ENCODE data around the gene DEGS2.

Gene DEGS2

GRCh38 chr14:100178691-100179090 is 19.2 kb upstream of the DEGS2 start:
- no peaks in the 10 kb centered on the region for H3K27me3 ChIP-seq (ENCODE audit: control insufficient read depth in 1 of 2, insufficient read depth in 2 of 2, low read length in 2 of 2)
- no peak overlapping the region for H3K9ac ChIP-seq (ENCODE audit: low read length in 2 of 2)
- no peak overlapping the region for H3K27ac ChIP-seq (ENCODE audit: low read length)
- no peak overlapping the region for H3K4me3 ChIP-seq (ENCODE audit: low read length in 2 of 2)
- no peaks in the 10 kb centered on the region for H3K36me3 ChIP-seq (ENCODE audit: control insufficient read depth in 2 of 2, insufficient read depth in 2 of 2, low read length in 2 of 2)
- H3K9me3 ChIP-seq (ENCODE audit: control insufficient read depth in 2 of 2, low read length in 2 of 2) = no peaks in the 10 kb centered on the region
- no peaks in the 10 kb centered on the region for H3K4me1 ChIP-seq (ENCODE audit: control insufficient read depth, insufficient read depth, low read length)

GRCh38 chr14:100176811-100177327 is 17.4 kb upstream of the DEGS2 start:
- Histone ChIP-seq H3K27ac (ENCODE audit: low read length) (no peak overlapping the region), H3K36me3 (ENCODE audit: control insufficient read depth in 2 of 2, insufficient read depth in 2 of 2, low read length in 2 of 2) (no peaks in the 10 kb centered on the region), H3K9ac (ENCODE audit: low read length in 2 of 2) (no peak overlapping the region)

DNA sequence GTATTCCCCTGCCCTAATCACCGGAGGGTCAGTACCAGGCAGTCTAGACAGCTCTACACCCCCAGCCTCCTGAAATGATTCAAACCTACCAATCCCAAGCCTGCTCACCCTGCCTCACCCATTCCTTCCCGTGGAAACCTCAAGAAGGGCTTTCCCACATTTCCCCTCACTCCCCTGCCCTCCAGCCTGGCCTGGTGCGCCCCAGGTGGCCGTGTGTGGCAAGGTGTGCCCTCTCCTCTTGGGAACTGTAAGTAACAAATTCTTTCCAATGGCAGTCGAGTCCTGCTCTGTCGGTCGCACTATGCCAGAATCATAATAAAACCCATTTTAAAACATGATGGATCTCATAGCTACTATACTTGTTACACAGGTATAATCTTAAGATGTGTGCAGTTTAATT is 13.9 kb upstream of the DEGS2 start:
- H3K9me3 ChIP-seq (ENCODE audit: control insufficient read depth in 2 of 2, low read length in 2 of 2) = no peaks in the 10 kb centered on the region
- peaks cover 2% of the 10 kb centered on the region in 2 donors for H3K27me3 ChIP-seq (ENCODE audit: control insufficient read depth in 1 of 2, insufficient read depth in 2 of 2, low read length in 2 of 2)
- H3K9ac ChIP-seq (ENCODE audit: low read length in 2 of 2) = no peak overlapping the region
- no peaks in the 10 kb centered on the region for H3K36me3 ChIP-seq (ENCODE audit: control insufficient read depth in 2 of 2, insufficient read depth in 2 of 2, low read length in 2 of 2)
- no peak overlapping the region for H3K4me3 ChIP-seq (ENCODE audit: low read length in 2 of 2)
- H3K4me1 ChIP-seq (ENCODE audit: control insufficient read depth, insufficient read depth, low read length) = no peaks in the 10 kb centered on the region
- no peak overlapping the region for H3K27ac ChIP-seq (ENCODE audit: low read length)

More at GRCh38 chr14:100176811-100177327, 17.4 kb upstream of the DEGS2 start:
- Histone ChIP-seq H3K4me3 (ENCODE audit: low read length in 2 of 2) (no peak overlapping the region), H3K27me3 (ENCODE audit: control insufficient read depth in 1 of 2, insufficient read depth in 2 of 2, low read length in 2 of 2) (peaks cover 0 to 2% of the 10 kb centered on the region in 2 donors), H3K9me3 (ENCODE audit: control insufficient read depth in 2 of 2, low read length in 2 of 2) (no peaks in the 10 kb centered on the region), H3K4me1 (ENCODE audit: control insufficient read depth, insufficient read depth, low read length) (no peaks in the 10 kb centered on the region)

DNA sequence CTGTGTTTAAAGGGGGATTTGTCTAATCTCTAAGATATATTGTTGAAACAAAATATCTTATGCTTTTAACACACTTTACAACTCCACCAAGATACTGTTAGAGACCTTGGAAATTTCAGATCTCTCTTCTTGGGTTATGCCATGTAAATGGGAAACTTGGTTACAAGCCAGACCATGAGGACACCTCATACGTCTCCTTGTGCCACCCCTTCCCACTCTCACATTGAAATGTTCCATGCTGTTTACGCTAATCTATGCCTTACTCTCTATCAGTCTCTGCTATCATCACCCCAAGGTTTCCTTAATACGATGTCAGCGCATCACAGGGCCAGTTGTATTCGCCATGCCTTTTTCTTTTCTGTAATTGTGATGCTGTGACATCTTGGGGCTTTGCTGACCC is 13.4 kb upstream of the DEGS2 start:
- no peaks in the 10 kb centered on the region for H3K9me3 ChIP-seq (ENCODE audit: control insufficient read depth in 2 of 2, low read length in 2 of 2)
- H3K9ac ChIP-seq (ENCODE audit: low read length in 2 of 2) = no peak overlapping the region
- H3K36me3 ChIP-seq (ENCODE audit: control insufficient read depth in 2 of 2, insufficient read depth in 2 of 2, low read length in 2 of 2) = no peaks in the 10 kb centered on the region

DNA sequence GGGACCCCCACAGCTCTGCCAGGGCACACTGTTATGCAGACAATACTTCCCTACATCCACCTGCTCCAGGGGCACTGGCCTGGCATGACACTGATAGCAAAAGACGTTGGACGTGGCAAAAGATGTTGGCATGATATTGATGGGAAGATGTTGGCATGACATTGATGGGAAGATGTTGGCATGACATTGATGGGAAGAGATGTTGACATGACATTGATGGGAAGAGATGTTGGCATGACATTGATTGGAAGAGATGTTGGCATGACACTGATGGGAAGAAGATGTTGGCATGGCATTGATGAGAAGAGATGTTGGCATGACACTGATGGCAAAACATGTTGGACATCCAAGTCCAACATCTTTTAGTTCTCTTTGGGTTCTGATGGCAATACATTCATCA is 11.4 kb upstream of the DEGS2 start:
- peaks cover 5% of the 10 kb centered on the region for H3K4me1 ChIP-seq (ENCODE audit: control insufficient read depth, insufficient read depth, low read length)
- no peak overlapping the region for H3K9ac ChIP-seq (ENCODE audit: low read length in 2 of 2)
- H3K27me3 ChIP-seq (ENCODE audit: control insufficient read depth in 1 of 2, insufficient read depth in 2 of 2, low read length in 2 of 2) = peaks cover 5 to 8% of the 10 kb centered on the region in 2 donors
- no peaks in the 10 kb centered on the region for H3K9me3 ChIP-seq (ENCODE audit: control insufficient read depth in 2 of 2, low read length in 2 of 2)
- H3K4me3 ChIP-seq (ENCODE audit: low read length in 2 of 2) = no peak overlapping the region
- no peak overlapping the region for H3K27ac ChIP-seq (ENCODE audit: low read length)
- H3K36me3 ChIP-seq (ENCODE audit: control insufficient read depth in 2 of 2, insufficient read depth in 2 of 2, low read length in 2 of 2) = no peaks in the 10 kb centered on the region

More for the DNA sequence above, 13.4 kb upstream of the DEGS2 start:
- Histone ChIP-seq H3K4me3 (ENCODE audit: low read length in 2 of 2) (no peak overlapping the region), H3K27ac (ENCODE audit: low read length) (no peak overlapping the region), H3K4me1 (ENCODE audit: control insufficient read depth, insufficient read depth, low read length) (no peaks in the 10 kb centered on the region), H3K27me3 (ENCODE audit: control insufficient read depth in 1 of 2, insufficient read depth in 2 of 2, low read length in 2 of 2) (peaks cover 2% of the 10 kb centered on the region in 2 donors)

DNA sequence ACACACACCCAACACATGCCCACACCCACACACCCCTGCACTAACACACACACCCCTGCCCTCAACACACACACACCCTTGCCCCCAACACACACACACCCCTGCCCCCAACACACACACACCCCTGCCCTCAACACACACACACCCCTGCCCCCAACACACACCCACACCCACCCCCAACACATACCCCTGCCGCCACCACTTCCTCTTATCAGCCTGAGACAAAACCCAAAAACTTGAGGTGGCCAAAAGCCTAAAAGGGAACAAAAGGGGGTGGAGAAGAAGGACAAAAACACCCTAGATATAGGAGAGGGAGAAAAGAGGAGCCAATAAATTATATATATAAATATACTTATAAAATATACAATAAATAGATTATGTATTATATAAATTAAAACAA is 9.1 kb upstream of the DEGS2 start:
- peaks cover 5 to 13% of the 10 kb centered on the region in 2 donors for H3K27me3 ChIP-seq (ENCODE audit: control insufficient read depth in 1 of 2, insufficient read depth in 2 of 2, low read length in 2 of 2)
- H3K36me3 ChIP-seq (ENCODE audit: control insufficient read depth in 2 of 2, insufficient read depth in 2 of 2, low read length in 2 of 2) = no peaks in the 10 kb centered on the region
- H3K4me3 ChIP-seq (ENCODE audit: low read length in 2 of 2) = no peak overlapping the region
- peaks cover 5% of the 10 kb centered on the region for H3K4me1 ChIP-seq (ENCODE audit: control insufficient read depth, insufficient read depth, low read length)
- H3K9ac ChIP-seq (ENCODE audit: low read length in 2 of 2) = no peak overlapping the region
- no peak overlapping the region for H3K27ac ChIP-seq (ENCODE audit: low read length)
- no peaks in the 10 kb centered on the region for H3K9me3 ChIP-seq (ENCODE audit: control insufficient read depth in 2 of 2, low read length in 2 of 2)

DNA sequence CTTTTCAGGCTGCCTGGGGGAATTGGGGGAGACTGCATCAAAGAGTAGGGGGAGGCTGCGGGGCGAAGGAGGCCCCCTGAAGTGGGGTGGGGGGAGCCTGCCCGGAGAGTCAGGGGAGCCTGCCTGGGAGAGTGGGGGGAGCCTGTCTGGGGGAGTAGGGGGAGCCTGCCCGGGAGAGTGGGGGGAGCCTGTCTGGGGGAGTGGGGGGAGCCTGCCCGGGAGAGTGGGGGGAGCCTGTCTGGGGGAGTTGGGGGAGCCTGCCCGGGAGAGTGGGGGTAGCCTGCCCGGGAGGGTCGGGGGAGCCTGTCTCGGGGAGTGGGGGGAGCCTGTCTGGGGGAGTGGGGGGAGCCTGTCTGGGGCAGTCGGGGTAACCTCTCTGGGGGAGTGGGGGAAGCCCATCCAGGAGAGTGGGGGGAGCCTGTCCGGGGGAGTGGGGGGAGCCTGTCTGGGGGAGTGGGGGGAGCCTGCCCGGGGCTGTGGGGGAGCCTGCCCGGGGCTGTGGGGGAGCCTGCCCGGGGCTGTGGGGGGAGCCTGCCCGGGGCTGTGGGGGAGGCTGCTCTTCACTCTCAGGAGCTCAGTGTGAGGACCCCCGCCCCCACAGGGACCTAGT is 6.5 kb upstream of the DEGS2 start:
- H3K27me3 ChIP-seq (ENCODE audit: control insufficient read depth in 1 of 2, insufficient read depth in 2 of 2, low read length in 2 of 2) = peaks cover 7 to 18% of the 10 kb centered on the region in 2 donors
- H3K9me3 ChIP-seq (ENCODE audit: control insufficient read depth in 2 of 2, low read length in 2 of 2) = no peaks in the 10 kb centered on the region
- peak overlapping the region in 1 of 2 donors; percentile 40 for H3K4me3 ChIP-seq (ENCODE audit: low read length in 2 of 2)
- no peak overlapping the region for H3K27ac ChIP-seq (ENCODE audit: low read length)
- no peaks in the 10 kb centered on the region for H3K36me3 ChIP-seq (ENCODE audit: control insufficient read depth in 2 of 2, insufficient read depth in 2 of 2, low read length in 2 of 2)
- no peak overlapping the region for H3K9ac ChIP-seq (ENCODE audit: low read length in 2 of 2)
- H3K4me1 ChIP-seq (ENCODE audit: control insufficient read depth, insufficient read depth, low read length) = peaks cover 5% of the 10 kb centered on the region

DNA sequence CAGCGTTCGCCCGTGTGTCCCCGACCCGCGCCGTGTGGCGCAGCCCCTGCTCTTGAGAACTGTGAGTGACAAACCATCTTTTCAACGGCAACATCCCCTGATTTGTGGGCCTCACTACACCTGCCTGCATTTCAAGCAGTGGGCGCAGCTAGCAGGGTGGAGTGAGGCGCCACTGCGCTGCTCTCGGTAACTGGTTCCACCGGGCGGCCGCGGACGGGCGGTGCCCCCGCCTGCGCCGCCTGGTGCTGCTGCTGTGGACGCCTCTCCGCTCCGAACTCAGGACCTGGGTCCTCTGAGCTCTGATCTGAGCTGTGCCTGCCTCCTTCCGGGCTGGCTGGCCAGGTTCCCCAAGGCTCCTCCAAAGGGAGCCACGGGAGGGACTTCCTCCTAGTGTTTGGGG is 5.9 kb upstream of the DEGS2 start:
- no peaks in the 10 kb centered on the region for H3K9me3 ChIP-seq (ENCODE audit: control insufficient read depth in 2 of 2, low read length in 2 of 2)
- H3K36me3 ChIP-seq (ENCODE audit: control insufficient read depth in 2 of 2, insufficient read depth in 2 of 2, low read length in 2 of 2) = no peaks in the 10 kb centered on the region
- H3K9ac ChIP-seq (ENCODE audit: low read length in 2 of 2) = no peak overlapping the region
- peak overlapping the region in 1 of 2 donors; percentile 40 for H3K4me3 ChIP-seq (ENCODE audit: low read length in 2 of 2)
- H3K4me1 ChIP-seq (ENCODE audit: control insufficient read depth, insufficient read depth, low read length) = peaks cover 5% of the 10 kb centered on the region
- H3K27ac ChIP-seq (ENCODE audit: low read length) = no peak overlapping the region
- peaks cover 13 to 23% of the 10 kb centered on the region in 2 donors for H3K27me3 ChIP-seq (ENCODE audit: control insufficient read depth in 1 of 2, insufficient read depth in 2 of 2, low read length in 2 of 2)

DNA sequence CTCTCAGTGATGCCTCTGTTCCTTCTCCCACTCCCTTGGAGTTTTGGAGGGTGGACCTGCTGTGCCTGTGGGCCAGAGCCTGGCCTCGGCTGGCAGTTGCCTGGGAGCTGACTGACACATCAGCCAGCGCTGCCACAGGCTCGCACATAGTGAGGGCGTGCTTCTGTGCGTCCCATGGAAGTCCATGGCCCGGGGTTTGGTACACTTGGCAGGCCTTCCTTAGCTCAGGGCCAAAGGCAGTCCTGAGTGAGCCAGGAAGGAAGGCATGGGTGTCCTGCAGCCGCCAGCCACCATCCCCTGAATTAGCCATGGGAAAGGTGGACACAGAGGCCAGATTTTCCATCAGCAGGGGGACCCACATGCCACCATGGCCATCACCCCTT is 1.1 kb upstream of the DEGS2 start:
- H3K36me3 ChIP-seq (ENCODE audit: control insufficient read depth in 2 of 2, insufficient read depth in 2 of 2, low read length in 2 of 2) = no peaks in the 10 kb centered on the region
- no peak overlapping the region for H3K4me3 ChIP-seq (ENCODE audit: low read length in 2 of 2)
- peaks cover 23 to 44% of the 10 kb centered on the region in 2 donors for H3K27me3 ChIP-seq (ENCODE audit: control insufficient read depth in 1 of 2, insufficient read depth in 2 of 2, low read length in 2 of 2)
- H3K9me3 ChIP-seq (ENCODE audit: control insufficient read depth in 2 of 2, low read length in 2 of 2) = no peaks in the 10 kb centered on the region
- H3K9ac ChIP-seq (ENCODE audit: low read length in 2 of 2) = no peak overlapping the region
- H3K4me1 ChIP-seq (ENCODE audit: control insufficient read depth, insufficient read depth, low read length) = peaks cover 8% of the 10 kb centered on the region
- H3K27ac ChIP-seq (ENCODE audit: low read length) = no peak overlapping the region

- Histone ChIP-seq H3K4me1 (ENCODE audit: control insufficient read depth, insufficient read depth, low read length) (peaks cover 8% of the 10 kb centered on the region), H3K4me3 (ENCODE audit: low read length in 2 of 2) (peak overlapping the region in 1 of 2 donors; percentile 40), H3K9ac (ENCODE audit: low read length in 2 of 2) (no peak overlapping the region), H3K9me3 (ENCODE audit: control insufficient read depth in 2 of 2, low read length in 2 of 2) (peaks cover 0 to 2% of the 10 kb centered on the region in 2 donors), H3K27me3 (ENCODE audit: control insufficient read depth in 1 of 2, insufficient read depth in 2 of 2, low read length in 2 of 2) (peaks cover 23 to 41% of the 10 kb centered on the region in 2 donors), H3K36me3 (ENCODE audit: control insufficient read depth in 2 of 2, insufficient read depth in 2 of 2, low read length in 2 of 2) (no peaks in the 10 kb centered on the region), H3K27ac (ENCODE audit: low read length) (no peak overlapping the region)
Measured at GRCh38 chr14:100159865-100160533, 554 bp upstream of the DEGS2 start.

- H3K36me3 ChIP-seq (ENCODE audit: control insufficient read depth in 2 of 2, insufficient read depth in 2 of 2, low read length in 2 of 2) = no peaks in the 10 kb centered on the region
- H3K9ac ChIP-seq (ENCODE audit: low read length in 2 of 2) = no peak overlapping the region
- no peak overlapping the region for H3K27ac ChIP-seq (ENCODE audit: low read length)
- H3K4me1 ChIP-seq (ENCODE audit: control insufficient read depth, insufficient read depth, low read length) = peaks cover 8% of the 10 kb centered on the region
- H3K9me3 ChIP-seq (ENCODE audit: control insufficient read depth in 2 of 2, low read length in 2 of 2) = peaks cover 0 to 10% of the 10 kb centered on the region in 2 donors
- H3K4me3 ChIP-seq (ENCODE audit: low read length in 2 of 2) = peak overlapping the region; percentile 11 to 40
- peaks cover 23 to 41% of the 10 kb centered on the region in 2 donors for H3K27me3 ChIP-seq (ENCODE audit: control insufficient read depth in 1 of 2, insufficient read depth in 2 of 2, low read length in 2 of 2)
Measured at GRCh38 chr14:100158566-100159093, 815 bp downstream of the DEGS2 start.
